22Rv1 (cell line): ENCODE results near the gene WWC2.

Source experiments
- CTCF ChIP-seq: fragments of 450-650 bp; IDR thresholded peaks from 2 replicates; pipeline ENCODE4 v1.5.1; 2017; ENCODE audit warnings: mild to moderate bottlenecking
- ZFX ChIP-seq: fragments of 450-650 bp; IDR thresholded peaks from 2 replicates; pipeline ENCODE4 v1.6.1; 2017; ENCODE audit warnings: antibody characterized with exemption, borderline replicate concordance

GRCh38 chr4:183213996-183214395 lies 114.9 kb downstream of the WWC2 start:
- no peak for TF ChIP-seq CTCF
- no peak for TF ChIP-seq ZFX
